NCI-H82 treated with DMSO at 0.1 percent for 48 hours (cell line): ENCODE results near the gene AKAP6.

Source experiments
- DNase-seq: peaks from one replicate; lab custom pipeline; 2025; ENCODE audit not compliant: unreplicated experiment; lab: John Stamatoyannopoulos, UW

AKAP6 gene

GRCh38 chr14:32697114-32697513, 368.0 kb downstream of the AKAP6 start:
- no peak for DNase-seq

DNA sequence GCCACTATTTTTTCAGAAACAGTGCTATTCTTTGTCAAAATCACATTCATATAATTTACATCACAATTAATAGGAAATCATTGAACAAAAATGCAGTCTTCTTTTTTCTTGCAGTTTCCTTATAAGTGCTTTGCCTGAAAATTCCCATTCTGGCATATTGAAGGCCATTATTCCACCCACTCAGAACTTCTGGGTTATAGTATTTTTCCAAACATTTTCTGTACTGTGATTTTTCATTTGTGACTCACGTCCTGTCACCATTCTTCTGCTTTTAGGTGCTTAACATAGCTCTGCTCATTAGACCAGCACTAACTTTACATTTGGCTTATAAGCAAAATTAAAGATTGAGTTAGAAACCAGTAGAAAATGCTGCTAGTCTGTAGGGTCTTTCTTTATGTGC, 368.6 kb downstream of the AKAP6 start:
- no peak for DNase-seq

DNA sequence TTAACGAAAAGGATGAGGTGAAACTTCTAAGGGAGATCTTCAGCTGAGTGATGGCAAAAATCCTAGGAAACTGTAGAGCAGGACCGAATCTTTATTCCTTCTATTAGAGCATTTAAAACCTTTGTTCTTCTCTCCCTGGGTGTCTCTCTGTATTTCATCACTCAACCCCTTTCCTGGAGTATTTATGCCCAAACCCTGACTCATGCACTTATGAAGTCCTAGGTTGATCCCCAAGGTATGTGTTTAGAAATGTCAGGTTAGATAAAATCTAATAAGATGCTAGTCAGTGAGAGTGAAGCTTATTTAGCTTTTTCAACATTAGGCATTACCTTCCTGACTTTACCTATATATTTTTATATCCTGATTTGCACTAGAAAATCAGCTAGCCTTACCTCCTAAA, 369.7 kb downstream of the AKAP6 start:
- DNase-seq: no peak

- no peak for DNase-seq
Observed at GRCh38 chr14:32701475-32701874, 372.4 kb downstream of the AKAP6 start.

GRCh38 chr14:32702088-32702487, 373.0 kb downstream of the AKAP6 start:
- no peak for DNase-seq

GRCh38 chr14:32702562-32702961, 373.5 kb downstream of the AKAP6 start:
- DNase-seq: no peak

DNA sequence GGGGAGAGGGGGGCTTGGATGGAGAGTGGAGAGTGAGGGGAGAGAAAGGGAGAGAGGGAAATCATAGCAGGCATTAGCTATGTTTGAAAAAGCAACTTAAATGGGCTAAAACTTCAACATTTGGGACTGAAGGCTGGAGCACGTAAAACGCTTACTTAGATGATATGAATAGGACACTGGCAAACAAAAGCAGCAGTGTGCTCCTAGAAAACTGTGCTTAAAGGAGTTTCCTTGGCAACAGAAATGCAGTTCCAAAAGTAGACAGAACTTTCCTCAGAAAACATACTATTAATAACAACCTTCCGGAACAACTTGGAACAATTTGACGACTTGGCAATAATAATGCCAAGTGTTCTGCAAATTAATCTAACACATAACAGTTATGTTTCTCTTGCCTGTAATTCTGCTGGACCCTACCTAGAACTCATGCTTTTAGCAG, 374.1 kb downstream of the AKAP6 start:
- DNase-seq: no peak

- no peak for DNase-seq
Observed at GRCh38 chr14:32706721-32707519, 377.8 kb downstream of the AKAP6 start.

- no peak for DNase-seq
Observed at GRCh38 chr14:32707742-32708500, 378.8 kb downstream of the AKAP6 start.

- no peak for DNase-seq
Observed at GRCh38 chr14:32709027-32709426, 379.9 kb downstream of the AKAP6 start.

DNA sequence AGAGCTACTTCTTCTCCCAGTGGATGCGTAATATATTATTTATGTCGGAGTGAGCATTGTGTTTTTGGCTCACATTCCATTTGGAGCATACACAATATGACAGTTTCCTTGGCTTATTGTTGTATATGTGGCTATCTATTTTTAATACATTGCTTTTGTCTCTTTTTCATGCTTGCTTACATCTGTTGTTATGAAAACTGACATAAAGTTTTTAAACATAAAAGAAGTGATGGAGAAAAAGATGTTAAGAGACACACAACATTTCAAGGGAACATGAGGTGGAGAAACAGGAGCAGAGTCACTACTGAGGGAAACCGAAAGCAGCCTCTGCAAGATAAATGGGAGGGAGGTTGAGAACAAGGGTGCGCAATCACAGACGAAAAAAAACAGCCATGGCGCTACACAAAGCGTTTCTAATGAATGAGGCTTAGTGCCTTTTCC, 381.2 kb downstream of the AKAP6 start:
- no peak for DNase-seq

DNA sequence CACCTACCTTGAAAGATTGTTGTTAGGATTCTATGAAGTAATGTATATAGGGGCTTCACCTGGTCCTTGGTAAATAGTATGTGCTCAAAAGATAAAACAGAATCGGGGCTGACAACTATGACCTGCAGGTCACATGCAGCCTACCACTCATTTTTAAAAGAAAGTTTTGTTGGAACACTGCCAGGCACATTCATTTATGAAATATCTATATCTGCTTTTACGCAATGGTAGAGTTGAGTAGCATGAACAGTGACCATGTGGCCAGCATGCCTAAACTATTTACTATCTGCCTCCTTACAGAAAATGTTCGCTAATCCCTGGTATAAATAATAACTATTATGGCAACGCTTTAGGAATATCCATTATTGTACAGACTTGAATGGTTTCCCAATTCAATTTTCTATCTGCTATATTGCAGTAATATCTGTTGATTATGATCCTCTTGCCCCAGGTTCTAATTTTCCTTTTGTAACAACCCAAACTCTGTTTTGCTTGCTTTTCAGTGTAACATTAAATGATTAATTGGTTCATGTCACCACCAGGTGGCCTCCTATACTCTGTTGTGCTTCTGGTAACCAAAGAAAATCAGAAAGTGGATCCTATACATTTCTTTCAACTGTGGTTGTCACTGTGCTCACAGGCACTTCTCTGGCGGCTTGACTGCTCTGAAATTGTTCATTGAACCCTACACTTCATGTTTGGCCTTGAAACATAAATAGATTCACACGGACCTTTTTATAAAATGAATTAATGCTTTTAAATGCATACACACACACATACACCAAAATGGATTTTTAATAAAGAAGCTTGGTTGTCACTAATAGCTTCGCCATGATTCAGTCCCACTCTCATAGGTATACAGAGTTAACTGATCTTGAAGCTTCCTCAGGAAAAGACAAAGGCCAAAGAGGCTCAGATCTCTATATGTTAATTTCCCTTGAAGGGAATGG, 381.9 kb downstream of the AKAP6 start:
- DNase-seq: no peak

- no peak for DNase-seq
Observed at GRCh38 chr14:32713856-32714255, 384.8 kb downstream of the AKAP6 start.

DNA sequence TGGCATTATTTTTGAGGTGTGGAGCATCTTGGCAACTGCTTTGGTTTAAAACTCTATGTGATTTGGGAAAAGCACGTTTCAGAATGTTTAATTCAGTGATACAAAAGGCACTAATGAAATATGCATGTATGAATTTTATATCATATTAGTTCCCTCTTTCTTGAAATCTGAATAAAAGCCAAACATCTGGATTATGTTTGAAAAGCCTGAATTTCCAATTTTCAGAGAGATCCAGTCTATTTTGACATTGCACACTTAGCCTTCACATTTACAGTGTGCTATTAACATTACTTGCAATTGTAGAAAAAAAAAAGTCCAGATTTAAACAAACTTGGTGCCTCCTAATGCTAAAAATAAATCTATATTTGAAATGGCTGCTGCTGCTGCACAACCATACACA, 390.5 kb downstream of the AKAP6 start:
- no peak for DNase-seq

DNA sequence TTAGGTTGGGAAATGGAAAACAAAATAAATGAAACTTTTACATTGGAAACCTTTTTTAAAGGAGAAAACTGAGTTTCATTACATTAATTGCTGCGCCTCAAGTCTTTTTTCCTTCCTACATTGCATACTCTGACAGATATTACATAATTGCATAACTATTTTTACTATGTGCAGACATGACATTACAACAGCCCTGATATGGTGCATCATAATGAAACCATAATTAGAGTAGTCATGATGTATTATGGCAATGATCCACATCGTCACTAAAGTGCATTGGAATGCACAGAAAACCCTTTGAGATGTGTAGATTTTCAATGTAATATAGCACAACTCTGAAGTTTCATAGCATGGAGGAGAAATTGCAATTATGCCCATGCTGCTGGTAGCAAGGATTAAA, 391.8 kb downstream of the AKAP6 start:
- no peak for DNase-seq

DNA sequence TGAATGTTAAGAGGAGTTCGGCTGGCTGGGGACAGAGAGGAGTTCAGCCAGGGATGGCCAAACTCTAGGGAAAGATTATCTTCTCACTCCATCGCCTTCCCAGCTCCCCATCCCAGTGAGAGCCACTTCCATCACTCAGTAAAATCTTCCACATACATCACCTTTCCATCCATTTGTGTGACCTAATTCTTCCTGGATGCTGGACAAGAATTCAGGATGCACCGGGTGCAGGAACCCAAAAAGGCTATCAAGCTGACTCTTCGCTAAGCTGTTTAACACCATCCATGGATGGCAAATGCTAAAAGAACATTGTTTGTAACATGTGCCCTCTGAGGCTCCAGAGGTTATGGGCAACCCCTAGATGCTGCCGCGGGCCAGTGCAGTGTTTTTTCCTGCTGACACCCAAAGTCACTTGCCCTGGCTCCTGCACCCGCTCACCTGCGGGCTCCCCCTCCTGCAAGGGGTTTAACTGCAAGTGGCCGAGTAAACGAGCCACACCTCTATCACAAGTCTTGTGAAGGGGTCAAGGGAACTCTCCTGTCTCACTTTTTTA, 393.6 kb downstream of the AKAP6 start:
- DNase-seq: no peak

GRCh38 chr14:32724867-32725471, 395.9 kb downstream of the AKAP6 start:
- DNase-seq: no peak

DNA sequence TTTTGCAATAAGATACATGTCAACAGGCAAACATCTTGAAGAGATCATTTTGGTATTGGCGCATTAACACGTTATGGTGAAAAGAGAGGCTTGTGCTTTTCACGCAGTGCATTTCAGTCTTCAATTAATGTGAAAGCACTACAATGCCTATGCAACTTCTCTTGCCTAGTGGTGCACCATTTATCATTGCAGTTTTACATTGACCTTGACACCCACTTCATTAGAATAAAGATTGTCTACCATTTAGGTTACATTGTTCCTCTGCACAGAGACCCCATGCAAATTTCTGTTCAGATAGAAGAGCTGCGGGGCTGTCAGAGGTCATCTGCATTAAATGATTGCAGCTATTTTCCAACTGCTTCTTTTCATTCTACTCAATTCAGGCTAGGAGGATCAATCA, 397.4 kb downstream of the AKAP6 start:
- no peak for DNase-seq

GRCh38 chr14:32727832-32728231, 398.7 kb downstream of the AKAP6 start:
- no peak for DNase-seq

- DNase-seq: no peak
Observed at GRCh38 chr14:32728526-32728925, 399.4 kb downstream of the AKAP6 start.

DNA sequence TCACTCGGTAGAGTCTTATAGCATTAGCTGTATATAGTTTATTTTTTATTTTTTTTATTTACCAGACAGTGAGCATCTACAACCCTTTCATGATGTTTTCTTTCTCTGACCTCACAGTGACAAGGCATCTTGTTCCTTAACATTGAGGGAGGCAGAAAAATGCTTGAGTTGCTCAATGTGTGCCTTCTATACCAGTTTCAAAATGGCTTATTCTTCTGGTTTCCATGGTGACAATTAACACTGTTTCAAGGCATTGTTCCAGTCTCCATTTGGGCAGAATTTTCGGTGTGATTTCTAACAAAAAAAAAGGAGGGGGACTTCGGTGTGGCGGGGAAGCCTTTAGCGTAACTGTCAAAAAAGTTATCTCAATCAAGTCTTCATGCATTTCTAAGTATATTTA, 399.9 kb downstream of the AKAP6 start:
- DNase-seq: no peak
